ENCODE data around the gene SMIM23. TPM values are rescaled to one million over a fixed set of nuclear protein-coding genes. Genes with fewer than 3 reads are reported as not detected.

Gene SMIM23
- polyA plus RNA-seq, 4 donors: 0.13 TPM; not detected in 3

DNA sequence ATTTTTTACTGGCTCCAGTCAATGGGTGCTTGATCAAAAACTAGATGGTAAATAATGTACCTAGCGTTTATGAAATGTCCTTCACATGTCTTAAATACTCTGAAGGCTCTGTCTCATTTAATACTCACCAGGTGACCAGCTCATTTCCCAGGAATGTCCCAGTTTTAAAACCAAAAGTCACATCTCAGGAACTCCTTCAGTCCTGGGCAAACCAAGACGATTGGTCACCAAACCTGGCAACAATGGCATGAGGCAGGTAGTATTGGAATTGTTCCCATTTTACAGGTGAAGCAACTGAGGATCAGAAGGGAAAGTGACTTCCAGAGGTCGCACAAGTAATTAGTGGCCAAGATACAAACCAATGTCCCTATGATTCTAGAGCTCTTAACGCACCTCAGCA is 27.7 kb downstream of the SMIM23 start:
- no peak for DNase-seq (ENCODE audit: low read depth in 4 of 4, low spot score in 2 of 4)

GRCh38 chr5:171813813-171814490 is 28.3 kb downstream of the SMIM23 start:
- no peak for DNase-seq (ENCODE audit: low read depth in 4 of 4, low spot score in 2 of 4)

DNA sequence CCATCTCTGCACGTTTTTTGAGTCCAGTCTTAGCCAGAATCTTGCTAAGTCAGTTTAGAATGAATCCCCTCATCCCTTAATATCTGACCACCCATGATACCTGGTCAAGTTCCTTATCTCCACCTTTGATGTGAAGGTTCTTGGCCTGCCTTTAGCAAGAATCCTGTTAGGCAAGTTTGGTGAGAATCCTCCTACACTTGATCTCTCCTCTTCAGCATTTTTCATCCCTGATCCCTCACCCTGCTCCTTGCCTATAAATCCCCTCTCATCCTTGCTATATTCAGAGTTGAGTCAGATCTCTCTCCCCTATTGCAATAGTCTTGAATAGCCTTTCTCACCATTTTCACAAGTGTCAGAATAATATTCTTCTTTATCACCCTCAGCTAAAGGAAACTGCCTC is 31.0 kb downstream of the SMIM23 start:
- no peak for DNase-seq (ENCODE audit: low read depth in 4 of 4, low spot score in 2 of 4)

DNA sequence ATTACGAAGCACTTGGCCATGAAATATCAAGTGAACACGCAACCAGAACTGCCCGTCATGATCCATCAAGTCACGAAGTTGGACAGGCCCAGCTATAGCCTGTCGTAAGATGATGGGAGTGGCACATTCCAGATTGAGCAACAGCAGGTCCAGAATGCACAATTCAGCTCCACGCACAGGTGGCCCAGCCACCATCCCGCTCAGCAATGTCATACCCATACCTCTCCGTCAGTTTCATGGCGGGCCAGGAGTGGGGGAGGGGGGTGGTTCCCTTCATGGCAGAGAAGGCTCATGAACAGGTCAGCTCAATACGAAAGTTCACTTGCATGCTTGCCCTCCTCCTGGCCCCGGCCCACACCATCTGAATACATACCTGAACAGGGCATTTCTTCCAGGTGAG is 34.9 kb downstream of the SMIM23 start:
- no peak for DNase-seq (ENCODE audit: low read depth in 4 of 4, low spot score in 2 of 4)

- no peak for DNase-seq (ENCODE audit: low read depth in 4 of 4, low spot score in 2 of 4)
These were observed 35.7 kb downstream of the SMIM23 start for GRCh38 chr5:171821286-171821685.

DNA sequence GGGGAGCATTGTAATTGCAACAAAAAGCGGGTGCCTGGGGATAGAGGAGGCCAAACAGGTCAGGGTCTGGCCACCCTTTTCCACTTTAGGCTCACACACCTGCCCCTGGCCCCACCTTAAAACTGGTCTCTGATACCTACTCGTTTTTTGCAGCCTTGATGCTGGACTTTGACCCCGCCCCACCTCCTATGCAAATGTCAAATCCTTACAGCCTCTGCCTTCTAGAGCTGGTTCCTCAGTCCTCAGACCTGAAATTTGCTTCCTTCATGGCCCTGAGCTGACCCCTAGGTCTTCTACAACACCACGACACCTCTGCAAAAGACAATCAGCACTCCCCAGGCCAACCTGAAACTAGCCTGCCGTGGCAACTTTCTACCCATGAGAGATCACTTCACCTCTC is 37.7 kb downstream of the SMIM23 start:
- no peak for DNase-seq (ENCODE audit: low read depth in 4 of 4, low spot score in 2 of 4)

DNA sequence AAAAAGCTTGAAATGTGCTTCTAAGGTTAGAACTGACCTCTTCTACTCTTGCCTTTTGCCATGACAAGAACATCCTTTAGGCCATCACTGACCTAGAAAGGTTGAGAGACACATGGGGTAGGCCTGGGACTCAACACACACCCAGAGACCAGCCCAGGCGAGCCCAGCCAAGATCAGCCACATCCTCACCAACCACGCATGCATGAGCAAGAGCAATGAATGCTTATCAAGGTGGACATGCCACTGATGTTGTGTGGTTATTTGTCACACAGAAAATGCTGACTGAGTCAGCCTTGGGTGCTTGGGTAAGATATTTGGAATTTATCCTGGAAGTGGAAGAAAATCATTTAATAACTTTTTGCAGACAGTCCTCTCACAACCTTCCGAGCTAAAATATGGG is 39.4 kb downstream of the SMIM23 start:
- no peak for DNase-seq (ENCODE audit: low read depth in 4 of 4, low spot score in 2 of 4)

DNA sequence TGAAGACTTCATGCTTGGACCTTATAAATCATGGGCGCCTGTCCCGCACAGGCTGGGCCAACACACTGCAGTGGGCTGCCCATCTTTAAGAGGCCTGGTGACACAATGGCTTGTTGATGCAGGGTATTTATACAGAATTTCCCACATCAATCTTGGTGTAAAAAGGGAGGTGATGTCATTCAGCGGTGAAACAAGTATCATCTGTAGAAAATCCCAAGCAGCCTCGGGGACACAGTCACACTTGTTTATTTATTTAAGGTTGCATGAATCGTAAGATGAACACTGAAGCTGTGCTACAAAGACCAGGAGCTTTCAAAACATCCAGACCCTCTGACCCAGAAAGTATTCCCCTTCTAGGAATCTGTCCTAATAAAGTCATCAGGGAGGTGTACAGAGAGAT is 40.5 kb downstream of the SMIM23 start:
- DNase-seq (ENCODE audit: low read depth in 4 of 4, low spot score in 2 of 4): peak in 1 of 4 donors; percentile 7

- DNase-seq (ENCODE audit: low read depth in 4 of 4, low spot score in 2 of 4): no peak
These were observed 41.5 kb downstream of the SMIM23 start for GRCh38 chr5:171827162-171827561.

GRCh38 chr5:171830686-171831085 is 45.1 kb downstream of the SMIM23 start:
- DNase-seq (ENCODE audit: low read depth in 4 of 4, low spot score in 2 of 4): no peak

GRCh38 chr5:171832775-171833174 is 47.2 kb downstream of the SMIM23 start:
- no peak for DNase-seq (ENCODE audit: low read depth in 4 of 4, low spot score in 2 of 4)

DNA sequence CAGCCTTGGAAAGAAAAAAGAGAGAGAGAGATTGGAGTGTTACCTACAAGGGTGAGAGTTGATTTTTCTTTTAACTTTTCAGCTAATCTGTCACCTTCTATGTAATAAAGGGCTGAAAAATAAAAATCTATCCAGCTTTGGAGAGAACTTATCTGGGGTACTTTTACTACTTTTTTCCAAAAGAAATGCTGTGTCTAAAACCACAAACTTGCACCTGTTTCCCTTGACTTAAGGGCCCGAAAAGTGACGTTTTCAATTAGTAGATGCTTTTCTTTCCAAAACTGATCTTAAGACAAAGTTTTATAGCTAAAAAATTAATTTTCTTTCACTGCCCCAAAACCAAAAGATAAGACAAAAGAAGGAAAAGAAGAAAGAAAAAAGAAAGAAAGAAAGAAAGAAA is 48.8 kb downstream of the SMIM23 start:
- no peak for DNase-seq (ENCODE audit: low read depth in 4 of 4, low spot score in 2 of 4)

DNA sequence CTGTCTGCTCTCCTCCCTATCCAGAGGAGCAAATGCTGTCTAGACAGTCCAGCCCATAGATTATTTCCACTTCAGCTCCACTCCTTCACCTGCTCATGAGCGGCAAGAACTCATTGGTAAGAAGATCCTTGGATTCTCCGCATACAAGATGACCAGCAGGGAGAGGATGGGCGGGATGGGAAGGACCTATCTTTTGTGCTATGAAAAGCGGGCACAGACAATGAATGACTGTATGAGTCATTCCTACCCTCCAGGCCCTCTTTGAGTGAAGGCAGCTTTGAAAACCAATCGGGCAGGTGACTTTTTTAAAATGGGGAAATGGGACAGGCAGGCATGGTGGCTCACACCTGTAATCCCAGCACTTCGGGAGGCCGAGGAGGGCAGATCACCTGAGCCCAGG is 49.4 kb downstream of the SMIM23 start:
- no peak for DNase-seq (ENCODE audit: low read depth in 4 of 4, low spot score in 2 of 4)

GRCh38 chr5:171837522-171837921 is 51.9 kb downstream of the SMIM23 start:
- DNase-seq (ENCODE audit: low read depth in 4 of 4, low spot score in 2 of 4): no peak

DNA sequence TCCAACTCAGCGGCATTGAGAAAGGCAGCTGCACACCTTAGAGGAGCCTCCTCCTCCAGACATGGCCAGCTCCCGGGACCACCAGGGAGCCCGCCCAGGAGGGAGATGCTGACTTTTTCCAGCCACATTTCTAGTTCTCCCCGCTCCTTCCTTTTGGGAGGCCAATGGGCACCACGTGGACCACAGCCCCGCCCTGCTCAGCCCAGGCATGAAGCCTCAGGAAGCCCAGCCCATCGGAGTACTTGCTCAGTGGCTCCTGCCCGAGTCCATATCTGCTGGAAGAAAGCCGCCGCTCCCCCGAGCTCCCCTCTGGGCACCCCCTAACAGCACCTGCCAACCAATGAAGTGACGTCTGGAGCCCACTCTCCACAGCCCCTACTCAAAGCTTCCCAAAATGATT is 52.4 kb downstream of the SMIM23 start:
- no peak for DNase-seq (ENCODE audit: low read depth in 4 of 4, low spot score in 2 of 4)

GRCh38 chr5:171839112-171839511 is 53.5 kb downstream of the SMIM23 start:
- DNase-seq (ENCODE audit: low read depth in 4 of 4, low spot score in 2 of 4): no peak

GRCh38 chr5:171840066-171840465 is 54.4 kb downstream of the SMIM23 start:
- no peak for DNase-seq (ENCODE audit: low read depth in 4 of 4, low spot score in 2 of 4)

Other genes with a start within 250 kb of the SMIM23 start
- gene FBXW11, start 220.8 kb downstream of the SMIM23 start, polyA plus RNA-seq (ENCODE audit: insufficient read length in 4 of 4): 10 to 100 TPM; 51.0 to 58.7 (median 55.5) TPM